GM12878 (cell line): ENCODE results near the gene OR2T27. TPM values are rescaled to one million over a fixed set of nuclear protein-coding genes. Genes with fewer than 3 reads are reported as not detected.
"Not testable (repeated sequence)": the region's sequence is repeated elsewhere in the genome, so short reads cannot be mapped to it uniquely, and the experiment has no call there.

Experiments used
- ATAC-seq: fragments of 200-7000 bp; cut with Tn5 transposase; 3 replicates; pipeline ENCODE4 v1.9.1; 2020; ENCODE audit warnings: mild to moderate bottlenecking, moderate library complexity
- BruUV-seq: library from RNA; stranded (reverse); fragments of 400-500 nt; replicated peaks from 2 replicates; lab custom pipeline; 2021; lab: Mats Ljungman, UMichigan
- CTCF ChIA-PET: fragments of 300-600 bp; sonication (Branson Sonifier 250); formaldehyde crosslinking; extraction: SDS; loops from one replicate; lab custom pipeline; 2021; ENCODE audit warnings: inconsistent platforms; lab: Yijun Ruan, JAX
- POLR2A ChIA-PET: fragments of 350-600 bp; formaldehyde crosslinking; extraction: SDS; loops from one replicate; lab custom pipeline; 2021; ENCODE audit warnings: inconsistent platforms; lab: Charles Lee
- RAD21 ChIA-PET: fragments of 300-600 bp; sonication (Branson Sonifier 250); formaldehyde crosslinking; loops from one replicate; lab custom pipeline; 2023; ENCODE audit warnings: antibody characterized with exemption; ENCODE audit not compliant: unreplicated experiment; lab: Charles Lee
- SMC1A ChIA-PET: fragments of 300-600 bp; sonication (Branson Sonifier 250); formaldehyde crosslinking; loops from one replicate; lab custom pipeline; 2023; ENCODE audit not compliant: unreplicated experiment, uncharacterized antibody; lab: Charles Lee
- DNase-seq: peaks from one replicate; pipeline ENCODE4 v3.0.0-alpha.2; 2011; ENCODE audit warnings: low read depth, low spot score
- FAIRE-seq: peaks from 3 replicates; lab custom pipeline; 2011; peaks lifted over from hg19 to GRCh38; lab: Jason Lieb, UNC
- H2AFZ ChIP-seq: 2 replicates; pipeline ENCODE4 v1.6.0; 2011; ENCODE audit warnings: low read depth, low read length, control low read depth; ENCODE audit not compliant: control insufficient read depth
- H3K27ac ChIP-seq: 2 replicates; pipeline ENCODE4 v1.5.1; 2011; ENCODE audit warnings: control low read depth; ENCODE audit not compliant: control insufficient read depth, insufficient read depth
- H3K27me3 ChIP-seq, 2 experiments: replicated peaks in 1 of 2; 2 replicates each; pipeline versions ENCODE4 v1.6.0 to v1.6.1; 2011; ENCODE audit warnings: low read length in 1 of 2; ENCODE audit not compliant: control insufficient read depth in 2 of 2, insufficient read depth in 2 of 2
- H3K36me3 ChIP-seq, 2 experiments: 2 replicates each; pipeline ENCODE4 v1.5.1; 2011; ENCODE audit warnings: low read length in 1 of 2; ENCODE audit not compliant: control insufficient read depth in 2 of 2, insufficient read depth in 2 of 2
- H3K4me1 ChIP-seq: 2 replicates; pipeline ENCODE4 v1.6.1; 2011; ENCODE audit warnings: mild to moderate bottlenecking, low read length, moderate library complexity, mixed read lengths; ENCODE audit not compliant: control insufficient read depth, insufficient read depth
- H3K4me2 ChIP-seq: 2 replicates; pipeline ENCODE4 v1.6.0; 2011; ENCODE audit warnings: control low read depth; ENCODE audit not compliant: control insufficient read depth, insufficient read depth
- H3K4me3 ChIP-seq: fragments of 200-600 bp; sonication (generic); 2 replicates; pipeline ENCODE4 v1.5.1; 2016
- H3K79me2 ChIP-seq: 2 replicates; pipeline ENCODE4 v1.6.0; 2011; ENCODE audit warnings: low read length; ENCODE audit not compliant: control insufficient read depth, insufficient read depth
- H3K9ac ChIP-seq: 2 replicates; pipeline ENCODE4 v1.8.0; 2011; ENCODE audit warnings: low read length, control low read depth, mixed read lengths; ENCODE audit not compliant: control insufficient read depth, insufficient read depth
- H3K9me3 ChIP-seq: replicated peaks from 3 replicates; pipeline ENCODE4 v1.5.1; 2011; ENCODE audit warnings: mild to moderate bottlenecking, low read length; ENCODE audit not compliant: control insufficient read depth, insufficient read depth
- H4K20me1 ChIP-seq: 2 replicates; pipeline ENCODE4 v1.6.0; 2011; ENCODE audit not compliant: control insufficient read depth, insufficient read depth
- ATF2 ChIP-seq: IDR thresholded peaks from 2 replicates; pipeline ENCODE4 v1.6.1; 2012; ENCODE audit warnings: low read length, inconsistent platforms
- CREM ChIP-seq: IDR thresholded peaks from 2 replicates; pipeline ENCODE4 v1.6.1; 2014; ENCODE audit warnings: antibody characterized with exemption, low read depth
- EED ChIP-seq: sonication (generic); IDR thresholded peaks from 2 replicates; pipeline ENCODE4 v1.6.1; 2016; ENCODE audit warnings: antibody characterized with exemption, low read depth
- ETV6 ChIP-seq, 2 experiments: fragments of 450-650 bp in 1 of 2; IDR thresholded peaks in 1 of 2; conservative IDR thresholded peaks in 1 of 2; 2 replicates each; pipeline ENCODE4 v1.6.1; 2014; ENCODE audit warnings: antibody characterized with exemption in 1 of 2, borderline replicate concordance in 1 of 2, low read depth in 1 of 2, mild to moderate bottlenecking in 1 of 2, moderate library complexity in 1 of 2
- IKZF2 ChIP-seq, 2 experiments: fragments of 450-650 bp; IDR thresholded peaks; 2 replicates each; pipeline ENCODE4 v1.6.1; 2017; ENCODE audit warnings: mild to moderate bottlenecking in 2 of 2, moderate library complexity in 2 of 2
- MLLT1 ChIP-seq: fragments of 450-650 bp; IDR thresholded peaks from 2 replicates; pipeline ENCODE4 v1.6.1; 2016; ENCODE audit warnings: mild to moderate bottlenecking
- MTA2 ChIP-seq: fragments of 450-650 bp; IDR thresholded peaks from 2 replicates; pipeline ENCODE4 v1.6.1; 2016; ENCODE audit warnings: low read depth, mild to moderate bottlenecking, moderate library complexity
- NBN ChIP-seq: fragments of 450-650 bp; IDR thresholded peaks from 2 replicates; pipeline ENCODE4 v1.6.1; 2016
- NFIC ChIP-seq: IDR thresholded peaks from 2 replicates; pipeline ENCODE4 v1.6.1; 2012; ENCODE audit warnings: low read depth, mild to moderate bottlenecking, inconsistent platforms, low read length, moderate library complexity
- RELB ChIP-seq: fragments of 450-650 bp; IDR thresholded peaks from 2 replicates; pipeline ENCODE4 v1.6.1; 2017; ENCODE audit warnings: low read depth, mild to moderate bottlenecking, moderate library complexity
- RUNX3 ChIP-seq: IDR thresholded peaks from 2 replicates; pipeline ENCODE4 v1.6.1; 2012; ENCODE audit warnings: low read length, inconsistent platforms
- SPI1 ChIP-seq: IDR thresholded peaks from 2 replicates; pipeline ENCODE4 v1.6.1; 2011; ENCODE audit warnings: low read depth, mild to moderate bottlenecking, low read length, moderate library complexity, borderline replicate concordance; ENCODE audit not compliant: insufficient read depth
- WGBS: methylation state at CpG from one replicate; pipeline ENCODE4 v1.1.6; 2016; ENCODE audit warnings: low lambda C conversion rate; ENCODE audit not compliant: insufficient replicate concordance, insufficient coverage; ENCODE audit errors: missing lambda C conversion rate; 5-methylcytosine and 5-hydroxymethylcytosine counted together
- in situ Hi-C: fragments of 300-500 bp; cut with MboI; formaldehyde crosslinking; loops from 9 replicates; pipeline ENCODE4 v1.14.3; 2018; ENCODE audit warnings: mixed read lengths
- intact Hi-C: fragments of 100-400 bp; cut with micrococcal nuclease; formaldehyde crosslinking; loops from one replicate; pipeline ENCODE4 v1.14.2; 2022; ENCODE audit not compliant: unreplicated experiment
- polyA plus RNA-seq, 11 experiments: library from polyadenylated mRNA; depleted of rRNA in 4 of 11; unstranded in 6 of 11; stranded (reverse) in 5 of 11; fragments of >200 nt; fragmentation: Nextera tagmentation in 4 of 11; fragmentation: Illumina TruSeq in 1 of 11; extraction: Ambion mirVana in 4 of 11; extraction: Trizol in 1 of 11; gene quantifications; 1 replicate in 1 of 11; 2 replicates in 10 of 11; pipeline versions ENCODE4 v1.2.1 to v1.2.3, GENCODE V29; 2011 to 2016; ENCODE audit warnings: inconsistent platforms in 2 of 11, missing spikeins in 2 of 11, low read depth in 1 of 11
- total RNA-seq, 4 experiments: library from RNA; depleted of rRNA in 3 of 4; stranded (reverse); fragments of >200 nt in 3 of 4; fragmentation: Illumina TruSeq in 1 of 4; extraction: Trizol in 1 of 4; gene quantifications; 2 replicates each; pipeline versions ENCODE4 v1.2.1 to v1.2.3, GENCODE V29; 2013 to 2021

The OR2T27 gene
- total and polyA plus RNA-seq, 10 of the 15 experiments (the other 5 are each of a cell fraction or from before 2014, with no cell fraction given), result 0.13 to 0.33 (median 0.22) TPM; not detected in 3

- intact Hi-C loops, H3K9me3 ChIP-seq, H3K4me3 ChIP-seq, H4K20me1 ChIP-seq: not testable (repeated sequence)
- WGBS, result 31% methylated on average over 5 of the region's 5 CpGs
- TF ChIP-seq IKZF2 (IDR thresholded peaks at IDR 0.05) (peak; percentile 49 to 58; a peak in 2 of 4 replicates), SPI1 (peak; percentile 87), RELB (peak; percentile 74; the same call in 1 of the 2 replicates), CREM (0 out of 2 replicates have a peak, but pooled peaks have one; percentile 31), NFIC (peak; percentile 50; the same call in 1 of the 2 replicates), ETV6 (conservative IDR thresholded peaks at IDR 0.05 in 1 of 2, IDR thresholded peaks at IDR 0.05 in 1 of 2; ENCODE audit: borderline replicate concordance in 1 of 2, low read depth in 1 of 2) (peak in 1 of 2 experiments; percentile 79; a peak in 2 of 4 replicates), EED (peak; percentile 69), RUNX3 (0 out of 2 replicates have a peak, but pooled peaks have one; percentile 5), NBN (0 out of 2 replicates have a peak, but pooled peaks have one; percentile 37), MLLT1 (peak; percentile 66; the same call in 1 of the 2 replicates), MTA2 (peak; percentile 33), ATF2 (peak; percentile 50)
- TF ChIP-seq, all 136 proteins: peak for 12; not testable (repeated sequence) for 124
- BruUV-seq, H3K79me2 ChIP-seq, DNase-seq, H3K4me1 ChIP-seq, H3K9ac ChIP-seq, CTCF ChIA-PET, H3K27me3 ChIP-seq, H3K36me3 ChIP-seq, H3K27ac ChIP-seq, in situ Hi-C loops: not testable (repeated sequence)
- SMC1A ChIA-PET, result interaction anchor here (1.2 to 1.6 kb wide), 2 partner anchors 21 to 259 kb away, joined by 4 to 5 read pairs; no protein-coding TSS in a partner anchor
- RAD21 ChIA-PET, result interaction anchor here (0.7 to 1.3 kb wide), 5 partner anchors 18 to 235 kb away, joined by 3 to 8 read pairs (median 4); no protein-coding TSS in a partner anchor
- peak overlapping the region; percentile 38 for H3K4me2 ChIP-seq
- FAIRE-seq (peak; percentile 97), ATAC-seq (peak; percentile 98)
- POLR2A ChIA-PET, result interaction anchor here (0.7 kb wide), 1 partner anchor 257 kb away, joined by 3 read pairs; no protein-coding TSS in a partner anchor
- H2AFZ ChIP-seq, result peak overlapping the region; percentile 41
These were observed 8.4 kb upstream of the OR2T27 start for GRCh38 chr1:248663453-248664328.
